Measurements from ENCODE around the gene ADGRL1.

The ADGRL1 gene

GRCh38 chr19:14136509-14137281 lies 69.3 kb downstream of the ADGRL1 start, which contains the start of gene ASF1B:
Gene ASF1B, minus strand, starts transcription at chr19:14136589. Its CDS starts 133 bp downstream, at chr19:14136456.
- TF ChIP-seq, protein P1, sequence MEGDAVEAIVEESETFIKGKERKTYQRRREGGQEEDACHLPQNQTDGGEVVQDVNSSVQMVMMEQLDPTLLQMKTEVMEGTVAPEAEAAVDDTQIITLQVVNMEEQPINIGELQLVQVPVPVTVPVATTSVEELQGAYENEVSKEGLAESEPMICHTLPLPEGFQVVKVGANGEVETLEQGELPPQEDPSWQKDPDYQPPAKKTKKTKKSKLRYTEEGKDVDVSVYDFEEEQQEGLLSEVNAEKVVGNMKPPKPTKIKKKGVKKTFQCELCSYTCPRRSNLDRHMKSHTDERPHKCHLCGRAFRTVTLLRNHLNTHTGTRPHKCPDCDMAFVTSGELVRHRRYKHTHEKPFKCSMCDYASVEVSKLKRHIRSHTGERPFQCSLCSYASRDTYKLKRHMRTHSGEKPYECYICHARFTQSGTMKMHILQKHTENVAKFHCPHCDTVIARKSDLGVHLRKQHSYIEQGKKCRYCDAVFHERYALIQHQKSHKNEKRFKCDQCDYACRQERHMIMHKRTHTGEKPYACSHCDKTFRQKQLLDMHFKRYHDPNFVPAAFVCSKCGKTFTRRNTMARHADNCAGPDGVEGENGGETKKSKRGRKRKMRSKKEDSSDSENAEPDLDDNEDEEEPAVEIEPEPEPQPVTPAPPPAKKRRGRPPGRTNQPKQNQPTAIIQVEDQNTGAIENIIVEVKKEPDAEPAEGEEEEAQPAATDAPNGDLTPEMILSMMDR (IDR thresholded peaks at IDR 0.05; ENCODE audit: low read depth, low read length) = peak; percentile 81
- no peaks in the 10 kb centered on the region for H3K9me3 ChIP-seq

GRCh38 chr19:14135985-14136508 lies 69.9 kb downstream of the ADGRL1 start:
- H3K36me3 ChIP-seq = no peaks in the 10 kb centered on the region
- DNase-seq = no peak

More at GRCh38 chr19:14136509-14137281, 69.3 kb downstream of the ADGRL1 start, which contains the start of gene ASF1B:
- DNase-seq = peak; percentile 99
- H3K27me3 ChIP-seq = no peaks in the 10 kb centered on the region
- H3K4me1 ChIP-seq = no peaks in the 10 kb centered on the region
- H3K36me3 ChIP-seq = no peaks in the 10 kb centered on the region
- peak within 1 kb of the TSS; percentile 71 for H3K4me3 ChIP-seq (ENCODE audit: low read depth, low read length)

GRCh38 chr19:14135355-14135754 lies 70.6 kb downstream of the ADGRL1 start:
- H3K9me3 ChIP-seq = no peaks in the 10 kb centered on the region
- peak overlapping the region; percentile 69 for H3K4me3 ChIP-seq (ENCODE audit: low read depth, low read length)
- TF ChIP-seq, protein P1 (IDR thresholded peaks at IDR 0.05; ENCODE audit: low read depth, low read length) = no peak
- H3K36me3 ChIP-seq = no peaks in the 10 kb centered on the region
- no peaks in the 10 kb centered on the region for H3K4me1 ChIP-seq
- H3K27me3 ChIP-seq = no peaks in the 10 kb centered on the region
- no peak for DNase-seq

More at GRCh38 chr19:14135985-14136508, 69.9 kb downstream of the ADGRL1 start:
- Histone ChIP-seq H3K4me3 (ENCODE audit: low read depth, low read length) (peak overlapping the region; percentile 69), H3K27me3 (no peaks in the 10 kb centered on the region), H3K9me3 (no peaks in the 10 kb centered on the region), H3K4me1 (no peaks in the 10 kb centered on the region)
- TF ChIP-seq, protein P1 (IDR thresholded peaks at IDR 0.05; ENCODE audit: low read depth, low read length) = no peak

DNA sequence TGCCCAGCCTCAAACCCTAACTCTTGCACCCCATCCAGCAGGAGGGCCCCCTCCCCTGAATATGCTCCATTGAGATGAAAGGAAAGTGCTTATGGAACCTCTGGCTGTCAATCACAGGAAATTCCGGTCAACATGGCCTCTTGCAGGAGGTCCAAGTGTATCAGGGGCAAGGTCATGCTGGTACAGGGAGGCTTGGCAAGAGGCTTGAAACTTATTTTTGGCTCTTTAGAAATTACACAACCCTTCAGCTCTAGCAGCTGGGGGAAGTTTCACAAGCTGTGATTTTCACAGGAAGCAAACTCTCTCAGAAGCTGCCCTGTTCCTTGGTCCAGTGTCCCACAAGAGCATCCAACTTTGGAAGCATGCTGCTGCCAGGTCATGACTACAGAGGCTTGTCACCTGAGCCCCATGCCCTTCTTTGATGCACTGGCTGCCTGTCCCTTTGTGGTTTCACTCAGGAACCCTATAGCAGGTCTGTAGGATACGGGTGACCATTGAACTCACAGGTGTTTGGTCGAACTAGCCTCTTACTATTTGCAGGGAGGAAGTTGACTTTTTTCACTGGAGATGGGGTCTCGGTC lies 78.0 kb downstream of the ADGRL1 start:
- H3K36me3 ChIP-seq = no peaks in the 10 kb centered on the region; the same call in 1 of the 2 replicates
- DNase-seq = no peak
- H3K9me3 ChIP-seq = no peaks in the 10 kb centered on the region
- TF ChIP-seq, protein P1 (IDR thresholded peaks at IDR 0.05; ENCODE audit: low read depth, low read length) = no peak
- no peak overlapping the region for H3K4me3 ChIP-seq (ENCODE audit: low read depth, low read length)
- H3K4me1 ChIP-seq = no peaks in the 10 kb centered on the region
- no peaks in the 10 kb centered on the region for H3K27me3 ChIP-seq

DNA sequence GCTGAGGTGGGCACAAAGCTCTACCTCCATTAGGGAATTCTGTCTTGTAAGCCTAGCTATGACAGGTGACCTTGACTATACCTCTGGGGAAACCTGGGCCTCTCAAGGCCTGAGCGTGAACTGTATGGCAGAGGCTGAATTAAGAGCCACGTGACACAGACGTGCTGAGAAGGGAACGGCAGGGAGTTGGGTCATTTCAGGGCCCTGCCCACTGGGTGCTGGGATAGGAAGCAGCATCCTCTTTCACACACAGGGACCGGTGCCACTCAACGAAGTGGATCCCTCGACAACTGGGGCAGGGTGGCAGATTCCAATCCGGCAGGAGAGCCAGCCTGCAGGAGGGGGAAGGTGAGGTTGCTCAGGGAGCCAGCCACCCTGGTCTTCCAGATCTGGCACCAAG lies 78.8 kb downstream of the ADGRL1 start:
- H3K4me1 ChIP-seq = no peaks in the 10 kb centered on the region
- H3K27me3 ChIP-seq = no peaks in the 10 kb centered on the region
- no peaks in the 10 kb centered on the region; the same call in 1 of the 2 replicates for H3K36me3 ChIP-seq
- no peaks in the 10 kb centered on the region for H3K9me3 ChIP-seq
- DNase-seq = no peak
- TF ChIP-seq, protein P1 (IDR thresholded peaks at IDR 0.05; ENCODE audit: low read depth, low read length) = no peak
- no peak overlapping the region for H3K4me3 ChIP-seq (ENCODE audit: low read depth, low read length)

Measured in BE2C (cell line).